ENCODE results near the gene KLF15.

GRCh38 chr3:126353694-126354321, 3.4 kb downstream of the KLF15 start:
- no peak for TF ChIP-seq CTCF (IDR thresholded peaks at IDR 0.05; ENCODE audit: poor library complexity)
- no peak for TF ChIP-seq EZH2phosphoT487 (IDR thresholded peaks at IDR 0.05; ENCODE audit: low read depth, severe bottlenecking, unreplicated experiment)
- no peak for TF ChIP-seq EZH2 (IDR thresholded peaks at IDR 0.05; ENCODE audit: borderline replicate concordance)

All from hepatocyte (in vitro differentiated cells).